ENCODE measurements around the gene PIAS1. TPM values are rescaled to one million over a fixed set of nuclear protein-coding genes. Genes with fewer than 3 reads are reported as not detected.

The PIAS1 gene
- total RNA-seq, 2 experiments from 2014 or later: 44.1 to 59.0 TPM

DNA sequence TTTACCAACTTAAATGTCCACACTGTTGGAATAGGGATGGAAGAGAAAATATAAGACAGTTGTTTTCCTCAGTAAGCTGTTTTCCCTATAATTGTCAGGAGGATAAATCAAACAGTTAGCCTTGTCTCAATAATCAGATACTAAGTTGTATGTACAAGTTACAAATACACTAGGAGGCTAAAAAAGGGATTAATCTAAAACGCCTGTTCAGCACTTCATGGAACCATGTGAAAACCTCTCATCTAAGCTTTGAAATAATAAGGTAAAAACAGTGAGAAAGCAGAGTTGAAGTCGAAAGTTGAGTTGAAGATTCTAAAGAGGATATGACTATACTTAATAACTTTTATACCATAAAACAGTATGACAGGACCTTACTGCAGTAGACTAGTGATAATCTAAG, 89.0 kb downstream of the PIAS1 start:
- Histone ChIP-seq H4K20me1 (ENCODE audit: insufficient read depth, low read length) (no peaks in the 10 kb centered on the region), H3K79me2 (ENCODE audit: insufficient read depth, low read depth, low read length) (peaks cover 20% of the 10 kb centered on the region; the same call in 1 of the 2 replicates), H3K36me3 (ENCODE audit: insufficient read depth, low read length) (peaks cover 36% of the 10 kb centered on the region), H3K9me2 (ENCODE audit: insufficient read depth, low read length) (no peaks in the 10 kb centered on the region), H3K4me2 (ENCODE audit: low read length) (no peak overlapping the region), H2AFZ (ENCODE audit: low read length) (no peak overlapping the region), H3K9me3 (ENCODE audit: low read length) (no peaks in the 10 kb centered on the region), H3K27ac (ENCODE audit: low read depth, low read length, poor library complexity, severe bottlenecking) (no peak overlapping the region), H3K4me3 (ENCODE audit: low read depth, low read length, poor library complexity, severe bottlenecking) (no peak overlapping the region), H3K4me1 (ENCODE audit: insufficient read depth, low read length, poor library complexity, severe bottlenecking) (no peaks in the 10 kb centered on the region)
- ChIA-PET CTCF (ENCODE audit: unreplicated experiment) (interaction anchor here (0.5 kb wide), 1 partner anchor 88 kb away, joined by 4 read pairs; no protein-coding TSS in a partner anchor), POLR2A (no interaction called here)
- TF ChIP-seq EZH2phosphoT487 (IDR thresholded peaks at IDR 0.05; ENCODE audit: borderline replicate concordance, low read depth, low read length): no peak
- TF ChIP-seq, protein P1, sequence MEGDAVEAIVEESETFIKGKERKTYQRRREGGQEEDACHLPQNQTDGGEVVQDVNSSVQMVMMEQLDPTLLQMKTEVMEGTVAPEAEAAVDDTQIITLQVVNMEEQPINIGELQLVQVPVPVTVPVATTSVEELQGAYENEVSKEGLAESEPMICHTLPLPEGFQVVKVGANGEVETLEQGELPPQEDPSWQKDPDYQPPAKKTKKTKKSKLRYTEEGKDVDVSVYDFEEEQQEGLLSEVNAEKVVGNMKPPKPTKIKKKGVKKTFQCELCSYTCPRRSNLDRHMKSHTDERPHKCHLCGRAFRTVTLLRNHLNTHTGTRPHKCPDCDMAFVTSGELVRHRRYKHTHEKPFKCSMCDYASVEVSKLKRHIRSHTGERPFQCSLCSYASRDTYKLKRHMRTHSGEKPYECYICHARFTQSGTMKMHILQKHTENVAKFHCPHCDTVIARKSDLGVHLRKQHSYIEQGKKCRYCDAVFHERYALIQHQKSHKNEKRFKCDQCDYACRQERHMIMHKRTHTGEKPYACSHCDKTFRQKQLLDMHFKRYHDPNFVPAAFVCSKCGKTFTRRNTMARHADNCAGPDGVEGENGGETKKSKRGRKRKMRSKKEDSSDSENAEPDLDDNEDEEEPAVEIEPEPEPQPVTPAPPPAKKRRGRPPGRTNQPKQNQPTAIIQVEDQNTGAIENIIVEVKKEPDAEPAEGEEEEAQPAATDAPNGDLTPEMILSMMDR (conservative IDR thresholded peaks at IDR 0.05; ENCODE audit: low read length): no peak
- intact Hi-C loops (cut with micrococcal nuclease; ENCODE audit: unreplicated experiment): no loop called here
- BruUV-seq (replicated peaks): no TSS peak
- no peak for DNase-seq (ENCODE audit: low spot score)

DNA sequence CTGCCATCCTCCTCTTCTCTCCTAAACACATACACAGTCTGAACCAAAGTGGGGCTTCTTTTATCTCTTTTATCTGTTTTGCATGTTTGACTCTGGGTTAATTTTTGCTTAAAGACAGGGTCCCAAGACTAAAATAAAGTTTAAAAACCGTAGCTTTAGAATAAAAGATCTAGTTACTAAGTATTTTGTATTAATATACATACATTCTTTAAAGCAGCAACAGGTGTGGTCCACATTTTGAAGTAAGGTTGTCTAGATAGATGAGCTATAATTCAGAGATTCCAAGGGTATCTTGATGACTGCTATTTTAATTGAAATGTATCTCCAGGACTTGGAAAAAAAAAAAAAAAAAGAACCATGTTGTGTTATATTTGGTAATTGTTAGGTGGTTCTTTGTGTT, 89.7 kb downstream of the PIAS1 start:
- no TSS peak for BruUV-seq (replicated peaks)
- no peak overlapping the region for H3K4me3 ChIP-seq (ENCODE audit: low read depth, low read length, poor library complexity, severe bottlenecking)
- H3K4me2 ChIP-seq (ENCODE audit: low read length): no peak overlapping the region
- POLR2A ChIA-PET: interaction anchor here (1.9 kb wide), 1 partner anchor 13 kb away, joined by 6 read pairs; no protein-coding TSS in a partner anchor
- TF ChIP-seq EZH2phosphoT487 (IDR thresholded peaks at IDR 0.05; ENCODE audit: borderline replicate concordance, low read depth, low read length): no peak
- TF ChIP-seq, protein P1 (conservative IDR thresholded peaks at IDR 0.05; ENCODE audit: low read length): no peak
- H3K9me2 ChIP-seq (ENCODE audit: insufficient read depth, low read length): no peaks in the 10 kb centered on the region
- no peak overlapping the region for H3K27ac ChIP-seq (ENCODE audit: low read depth, low read length, poor library complexity, severe bottlenecking)
- H4K20me1 ChIP-seq (ENCODE audit: insufficient read depth, low read length): no peaks in the 10 kb centered on the region
- peaks cover 43% of the 10 kb centered on the region for H3K36me3 ChIP-seq (ENCODE audit: insufficient read depth, low read length)
- intact Hi-C loops (cut with micrococcal nuclease; ENCODE audit: unreplicated experiment): no loop called here
- H3K9me3 ChIP-seq (ENCODE audit: low read length): no peaks in the 10 kb centered on the region
- H3K4me1 ChIP-seq (ENCODE audit: insufficient read depth, low read length, poor library complexity, severe bottlenecking): no peaks in the 10 kb centered on the region
- H2AFZ ChIP-seq (ENCODE audit: low read length): no peak overlapping the region
- H3K79me2 ChIP-seq (ENCODE audit: insufficient read depth, low read depth, low read length): peaks cover 20% of the 10 kb centered on the region; the same call in 1 of the 2 replicates
- DNase-seq (ENCODE audit: low spot score): no peak
- CTCF ChIA-PET (ENCODE audit: unreplicated experiment): interaction anchor here (0.5 kb wide), 1 partner anchor 88 kb away, joined by 4 read pairs; no protein-coding TSS in a partner anchor

DNA sequence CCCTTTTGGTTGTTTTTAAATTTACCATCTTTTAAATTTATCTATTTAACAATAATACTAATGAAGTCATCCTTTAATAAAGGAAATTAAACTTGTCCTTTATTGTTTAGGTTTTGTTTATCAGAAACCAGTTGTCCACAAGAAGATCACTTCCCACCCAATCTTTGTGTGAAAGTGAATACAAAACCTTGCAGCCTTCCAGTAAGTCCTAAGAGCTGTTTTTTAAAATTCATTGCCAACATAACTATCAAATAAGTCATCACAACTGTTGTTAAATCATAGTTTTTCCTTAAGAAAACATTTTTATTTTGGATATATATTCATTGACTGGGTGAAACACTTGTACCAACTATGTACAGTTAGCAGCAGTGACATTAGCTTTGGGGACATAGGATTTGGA, 91.6 kb downstream of the PIAS1 start:
- Histone ChIP-seq H3K4me2 (ENCODE audit: low read length) (no peak overlapping the region), H3K9me2 (ENCODE audit: insufficient read depth, low read length) (no peaks in the 10 kb centered on the region), H3K4me3 (ENCODE audit: low read depth, low read length, poor library complexity, severe bottlenecking) (no peak overlapping the region), H2AFZ (ENCODE audit: low read length) (no peak overlapping the region), H3K36me3 (ENCODE audit: insufficient read depth, low read length) (peaks cover 54% of the 10 kb centered on the region), H4K20me1 (ENCODE audit: insufficient read depth, low read length) (no peaks in the 10 kb centered on the region), H3K4me1 (ENCODE audit: insufficient read depth, low read length, poor library complexity, severe bottlenecking) (no peaks in the 10 kb centered on the region), H3K9me3 (ENCODE audit: low read length) (no peaks in the 10 kb centered on the region), H3K27ac (ENCODE audit: low read depth, low read length, poor library complexity, severe bottlenecking) (no peak overlapping the region), H3K79me2 (ENCODE audit: insufficient read depth, low read depth, low read length) (peaks cover 8% of the 10 kb centered on the region; the same call in 1 of the 2 replicates)
- no peak for DNase-seq (ENCODE audit: low spot score)
- intact Hi-C loops (cut with micrococcal nuclease; ENCODE audit: unreplicated experiment): no loop called here
- ChIA-PET POLR2A (interaction anchor here (0.9 to 1.2 kb wide), 2 partner anchors 16 to 18 kb away, joined by 3 to 4 read pairs; no protein-coding TSS in a partner anchor), CTCF (ENCODE audit: unreplicated experiment) (no interaction called here)
- TF ChIP-seq, protein P1 (conservative IDR thresholded peaks at IDR 0.05; ENCODE audit: low read length): no peak
- no peak for TF ChIP-seq EZH2phosphoT487 (IDR thresholded peaks at IDR 0.05; ENCODE audit: borderline replicate concordance, low read depth, low read length)
- BruUV-seq (replicated peaks): no TSS peak
